Left cardiac atrium (tissue), 4 donors: ENCODE data around the gene MAPK11. TPM values are rescaled to one million over a fixed set of nuclear protein-coding genes. Genes with fewer than 3 reads are reported as not detected.

Experiments
- ATAC-seq, 2 donors: fragments of 200-7000 bp; cut with Tn5 transposase; one replicate each; pipeline ENCODE4 v1.9.1; 2020; ENCODE audit warnings: mild to moderate bottlenecking in 2 of 2, moderate library complexity in 2 of 2
- DNase-seq: peaks from one replicate; pipeline ENCODE4 v3.0.0-alpha.2; 2020
- intact Hi-C, 2 donors: fragments of 100-400 bp; cut with DNase I; formaldehyde crosslinking; loops; one replicate each; pipeline versions ENCODE4 v1.14.1 to v1.15.1; 2022 to 2023
- long read RNA-seq: library from polyadenylated mRNA; unstranded; transcript quantifications from one replicate; pipeline ENCODE4 v2.0.0, GENCODE V29; 2021
- total RNA-seq, 2 donors: library from RNA; stranded (reverse); fragmentation: NEBNext Ultra II Directional; extraction: Animal tissue kit (Norgen Biotek cat#: 25700); gene quantifications; one replicate each; pipeline ENCODE4 v1.2.1, GENCODE V29; 2021
- donor health status: DM: no; HTN: yes; CAD: no.
- donor health status: DM: no; HTN: yes; CAD: no; lungs with severe emphysema.
- donor health status: DM: yes; HTN: yes; CAD: no.
- donor health status: Dilated cardiomyopathy.

MAPK11 gene
- 10 to 100 TPM; 13.3 to 15.4 TPM for total RNA-seq
- long read RNA-seq, partial matches to known transcripts = 0 of 3 reads
- long read RNA-seq, other reads (novel, unspliced or antisense) = 3 of 3 reads

DNA sequence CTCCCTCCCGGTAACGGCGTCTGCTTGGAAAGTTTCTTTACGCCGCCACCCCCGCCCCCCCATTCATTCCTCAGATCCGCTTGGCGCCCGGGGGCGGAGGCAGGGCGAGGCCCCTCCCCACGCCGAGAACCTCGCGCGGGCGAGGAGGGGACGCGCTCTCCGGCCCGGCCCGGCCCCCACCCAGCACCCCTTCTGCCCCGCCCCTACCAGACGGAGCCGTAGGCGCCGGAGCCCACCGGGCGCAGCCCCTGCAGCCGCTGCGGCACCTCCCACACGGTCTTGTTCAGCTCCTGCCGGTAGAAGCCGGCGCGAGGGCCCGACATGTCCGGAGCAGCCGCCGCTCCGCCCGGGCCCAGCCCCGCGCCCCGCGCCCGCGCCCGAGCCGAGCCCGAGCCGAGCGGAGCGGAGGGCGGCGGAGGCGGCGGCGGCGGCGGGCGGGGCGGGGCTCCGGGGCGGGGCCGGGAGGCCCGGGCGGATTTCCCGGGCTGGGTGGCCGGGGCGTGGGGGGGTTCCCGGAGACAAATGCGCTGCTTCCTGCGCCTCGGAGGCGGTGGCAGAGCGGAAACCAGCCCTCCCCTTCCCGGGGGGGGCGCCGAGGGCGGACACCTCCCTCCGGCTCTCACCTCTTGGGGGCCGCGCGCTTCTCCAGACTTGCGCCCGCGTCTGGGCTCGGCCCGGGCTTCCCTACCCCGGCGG, at the start of gene MAPK11:
MAPK11 (minus strand) TSS at position 411 of the 696 bp plus-strand sequence; CDS start at position 323, 88 bp downstream.
- ATAC-seq (peak; percentile 32 to 41), DNase-seq (peak; percentile 79)
- intact Hi-C loops = no loop called here

DNA sequence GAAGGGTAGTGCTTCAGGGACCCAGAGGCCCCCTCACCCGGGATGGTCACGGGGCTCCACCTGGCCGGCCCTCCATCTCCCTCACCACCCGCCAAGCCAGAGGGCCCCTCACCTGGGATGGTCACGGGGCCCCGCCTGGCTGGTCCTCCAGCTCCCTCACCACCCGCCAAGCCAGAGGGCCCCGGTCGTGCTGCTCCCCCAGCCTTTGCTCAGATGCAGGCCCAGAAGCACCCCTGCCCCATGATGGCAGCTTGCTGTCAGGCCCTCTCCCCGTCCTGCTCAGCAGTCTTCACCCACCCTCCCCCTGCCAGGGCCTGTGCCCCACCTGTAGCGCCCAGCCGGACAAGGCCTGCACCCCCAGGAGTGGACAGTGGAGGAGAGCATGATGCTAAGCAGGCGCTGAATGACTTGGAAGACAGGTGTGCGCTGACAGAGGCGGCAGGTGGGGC, 49.3 kb upstream of the MAPK11 start:
- DNase-seq (no peak), ATAC-seq (no peak)
- intact Hi-C loops = no loop called here

DNA sequence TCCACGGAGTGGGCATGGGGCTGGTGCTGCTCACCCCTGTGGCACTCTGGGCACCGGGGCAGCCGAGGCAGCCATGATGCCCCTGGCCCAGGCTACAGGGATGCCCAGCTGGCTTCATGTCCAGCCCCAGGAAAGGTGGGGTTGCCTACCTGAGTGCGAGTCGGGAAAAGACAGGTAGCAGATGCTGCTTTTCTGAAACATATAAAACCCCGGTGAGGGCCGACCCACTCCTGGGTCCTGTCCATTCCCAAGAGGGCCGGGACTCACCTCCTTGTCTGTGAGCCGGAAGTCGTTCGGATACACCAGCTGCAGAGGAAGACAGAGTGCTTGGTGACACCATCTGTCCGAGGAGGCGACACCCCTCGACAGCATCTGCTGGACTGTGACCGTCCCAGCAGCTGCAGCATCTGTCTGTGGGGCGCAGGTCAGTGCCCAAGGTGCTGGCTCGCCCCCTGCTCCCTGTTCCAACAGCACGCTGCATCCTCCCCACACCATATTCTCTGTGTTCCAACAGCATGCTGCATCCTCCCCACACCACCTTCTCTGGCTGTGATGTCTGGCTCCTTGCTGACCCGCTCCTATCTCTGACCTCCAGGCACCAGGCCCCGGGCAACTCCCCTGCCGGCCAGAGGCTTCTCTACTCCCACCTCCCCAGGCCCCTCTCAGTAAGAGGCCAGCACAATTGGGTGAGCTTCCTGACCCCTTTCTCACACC, 48.7 kb upstream of the MAPK11 start:
- ATAC-seq (no peak), DNase-seq (no peak)
- intact Hi-C loops = no loop called here

DNA sequence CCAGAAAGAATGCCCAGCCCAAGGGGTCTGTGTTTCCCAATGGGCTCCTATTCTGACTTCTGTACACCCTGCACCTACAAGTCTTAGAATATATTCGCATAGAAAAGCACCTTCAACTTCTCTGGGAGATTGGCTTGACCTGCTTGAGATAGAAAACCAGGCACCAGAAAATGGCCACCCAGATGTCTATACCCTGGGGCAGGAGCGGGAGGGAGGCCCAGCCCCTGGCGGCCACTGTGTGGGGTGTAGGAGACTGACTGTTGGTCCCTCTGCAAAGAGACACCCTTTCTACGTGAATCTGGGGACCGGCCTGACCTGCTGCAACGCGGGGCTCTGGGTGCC, 48.1 kb upstream of the MAPK11 start:
- no peak for ATAC-seq
- intact Hi-C loops = no loop called here

DNA sequence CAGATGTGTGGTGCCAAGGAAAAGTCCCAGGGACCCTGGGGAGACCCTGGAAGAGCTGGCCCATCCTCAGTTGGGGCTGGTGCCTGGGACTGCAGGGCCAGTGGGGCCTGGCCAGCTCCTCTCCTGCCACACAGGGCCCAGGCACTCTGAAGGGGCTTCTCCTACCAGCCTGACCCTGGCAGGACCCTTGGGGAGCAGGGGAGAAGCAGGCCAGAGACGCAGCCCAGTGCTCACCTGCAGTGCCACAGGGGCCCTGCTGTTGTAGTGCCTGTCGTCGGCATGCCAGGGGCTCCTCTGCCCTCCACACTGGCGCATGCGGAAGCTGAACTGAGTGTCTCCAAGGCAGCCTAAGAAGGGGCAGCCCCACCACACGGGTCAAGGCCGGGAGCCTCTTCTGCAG, 47.5 kb upstream of the MAPK11 start:
- ATAC-seq (no peak), DNase-seq (no peak)
- intact Hi-C loops = no loop called here

More for the DNA sequence above, 48.1 kb upstream of the MAPK11 start:
- no peak for DNase-seq

DNA sequence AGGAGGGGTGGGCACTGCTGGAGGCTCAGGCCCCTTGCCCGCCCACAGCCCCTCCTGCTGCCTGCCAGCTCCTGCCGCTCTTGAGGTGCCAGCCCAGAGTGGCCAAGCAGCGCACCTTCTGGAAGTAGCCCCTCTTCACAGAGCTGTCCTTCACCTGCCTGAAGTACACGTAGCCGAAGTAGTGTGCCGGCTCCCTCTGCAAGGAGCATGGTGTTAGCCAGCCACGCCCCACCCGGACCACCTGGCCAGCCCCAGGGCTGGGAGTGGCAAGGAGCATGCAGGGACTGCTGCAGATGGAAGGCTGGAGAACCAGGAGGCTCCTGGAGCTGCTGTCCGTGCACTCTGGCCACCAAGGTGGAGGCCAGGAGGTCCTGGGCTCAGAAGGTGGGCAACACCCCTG, 47.0 kb upstream of the MAPK11 start:
- DNase-seq (no peak), ATAC-seq (no peak)
- intact Hi-C loops = no loop called here

DNA sequence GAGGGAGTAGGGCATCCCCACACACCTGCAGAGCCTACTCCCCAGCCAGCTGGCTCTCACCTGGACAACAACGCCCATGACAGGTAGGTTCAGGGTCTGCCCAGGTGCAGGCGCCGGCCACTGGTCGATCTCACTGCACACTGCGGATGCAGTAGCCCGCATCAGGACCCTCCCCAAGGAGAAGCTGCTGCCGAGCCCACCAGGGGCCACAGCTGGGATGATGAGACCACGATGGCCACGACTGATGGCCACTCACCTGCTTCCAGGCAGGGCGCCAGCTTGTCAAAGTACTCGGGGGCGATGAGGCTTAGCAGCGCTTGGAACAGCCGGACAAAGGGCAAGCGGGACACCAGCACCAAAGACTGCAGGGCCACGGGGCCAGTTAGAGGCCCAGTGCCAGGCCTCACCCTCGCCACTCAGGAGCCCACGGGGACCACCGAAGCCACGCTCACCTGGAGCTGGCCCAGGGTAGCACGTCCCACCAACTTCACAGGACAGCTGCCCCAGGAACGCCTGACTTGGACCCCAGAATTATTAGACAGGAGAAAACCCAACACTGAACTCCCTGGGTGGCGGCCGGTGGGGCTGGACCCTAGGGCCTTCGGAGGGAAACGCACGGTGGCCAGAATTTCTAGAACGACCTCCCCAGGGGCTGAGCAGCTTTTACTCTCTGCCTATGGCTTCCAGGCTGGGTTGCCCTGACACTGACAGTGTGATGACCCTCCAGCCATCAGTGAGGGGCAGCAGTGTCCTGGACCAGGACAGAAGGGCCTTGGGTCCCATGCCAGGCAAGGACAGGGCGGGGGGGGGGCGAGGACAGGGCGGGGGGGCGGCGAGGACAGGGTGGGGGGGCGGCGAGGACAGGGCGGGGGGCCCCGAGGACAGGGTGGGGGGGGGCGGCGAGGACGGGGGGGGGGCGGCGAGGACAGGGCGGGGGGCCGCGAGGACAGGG, 46.2 kb upstream of the MAPK11 start:
- intact Hi-C loops = no loop called here
- ATAC-seq (no peak), DNase-seq (no peak)

DNA sequence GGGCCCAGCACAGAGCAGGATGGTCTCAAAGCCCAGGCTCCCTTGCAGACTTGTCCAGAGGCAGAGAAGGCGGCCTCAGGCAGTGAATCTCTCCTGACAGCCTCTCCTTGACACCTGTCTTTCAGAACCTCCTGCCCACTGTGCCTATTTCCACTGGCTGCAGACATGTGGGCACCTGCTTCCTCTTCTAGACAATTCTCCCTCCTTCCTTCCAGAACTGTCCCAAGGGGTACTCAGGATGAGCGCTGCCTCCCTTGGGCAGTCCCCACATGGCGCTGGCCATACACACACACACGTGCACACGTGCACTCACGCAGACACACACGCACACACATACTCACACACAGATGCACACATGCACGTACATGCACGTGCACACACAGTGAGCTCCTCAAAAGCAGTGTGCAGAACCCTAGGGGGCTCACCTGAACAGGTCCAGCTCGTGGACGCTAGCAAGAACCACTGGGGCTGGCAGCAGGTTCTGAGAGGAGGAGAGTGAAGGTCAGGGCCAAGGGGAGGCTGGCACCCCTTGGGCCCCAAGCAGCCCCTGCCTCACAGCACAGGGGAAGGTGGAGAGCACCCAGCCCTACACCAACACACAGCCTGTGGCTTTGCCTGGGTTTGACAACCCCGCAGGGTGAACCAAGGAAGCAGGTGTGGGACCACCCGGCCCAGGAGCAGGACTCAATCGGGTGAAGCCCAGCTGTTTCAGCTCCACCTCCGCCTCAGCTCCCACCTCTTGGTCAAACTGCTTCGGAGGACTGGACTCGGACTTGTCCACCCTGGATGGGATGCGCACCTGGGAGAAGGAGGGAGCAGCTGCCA, 45.3 kb upstream of the MAPK11 start:
- no peak for DNase-seq
- ATAC-seq = no peak
- intact Hi-C loops = no loop called here

DNA sequence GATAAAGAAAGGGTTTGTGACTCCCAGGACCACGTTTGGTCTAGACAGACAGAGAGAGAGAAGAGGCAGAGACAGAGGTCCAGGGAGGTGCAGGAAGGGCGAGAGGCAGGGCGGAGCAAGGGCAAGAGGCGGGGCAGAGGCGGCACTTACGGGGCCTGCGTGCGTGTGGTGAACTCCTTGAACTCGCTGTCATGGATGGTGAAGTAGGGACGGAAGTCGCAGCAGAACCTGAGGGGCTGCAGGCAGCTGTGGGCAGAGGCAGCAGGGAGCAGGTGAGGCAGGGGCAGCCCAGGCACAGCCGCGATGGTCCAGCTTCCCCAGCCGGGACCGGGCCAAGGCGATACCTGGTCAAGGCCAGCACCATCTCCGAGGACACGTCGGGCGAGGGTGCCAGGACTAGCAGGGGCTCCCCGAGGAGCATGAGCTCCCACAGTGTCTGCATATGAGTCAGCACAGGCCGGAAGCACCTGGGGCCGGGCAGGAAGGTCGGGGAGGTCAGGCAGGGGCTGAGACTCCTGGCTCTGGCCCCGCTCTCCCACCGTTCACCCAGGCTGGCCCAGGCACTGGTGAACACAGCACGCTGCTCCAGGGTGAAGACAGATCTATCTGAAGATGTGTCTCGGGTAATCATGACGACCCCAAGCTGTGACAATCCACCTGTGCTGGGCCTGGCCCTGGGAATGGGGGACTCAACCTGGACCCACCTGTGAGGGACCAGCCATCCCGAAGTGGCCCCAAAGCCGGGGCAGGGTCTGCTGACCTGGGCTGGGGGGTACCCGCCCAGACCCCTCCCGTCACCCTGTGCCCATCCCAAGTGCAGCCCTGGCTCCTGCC, 44.5 kb upstream of the MAPK11 start:
- intact Hi-C loops = no loop called here
- DNase-seq (peak; percentile 54), ATAC-seq (peak; percentile 43 to 56)

DNA sequence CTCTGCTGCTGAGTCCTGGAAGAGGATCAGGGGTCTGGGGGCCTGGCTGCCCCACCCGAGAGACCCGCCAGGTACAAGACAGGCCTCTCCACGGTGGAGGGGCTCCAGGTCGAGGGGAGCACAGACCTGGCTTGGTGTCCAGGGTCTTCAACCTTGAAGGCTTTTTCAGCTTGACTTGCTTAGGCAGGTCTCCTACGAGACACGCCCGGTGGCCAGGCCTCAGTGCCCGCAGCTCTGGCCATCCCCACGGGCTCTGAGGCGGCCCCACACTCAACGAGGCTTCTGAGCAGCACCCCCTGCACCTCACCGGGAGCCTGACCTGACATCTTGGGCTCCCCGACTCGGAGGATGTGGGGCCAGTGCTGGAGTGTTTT, 43.9 kb upstream of the MAPK11 start:
- ATAC-seq = no peak
- intact Hi-C loops = no loop called here
- no peak for DNase-seq

DNA sequence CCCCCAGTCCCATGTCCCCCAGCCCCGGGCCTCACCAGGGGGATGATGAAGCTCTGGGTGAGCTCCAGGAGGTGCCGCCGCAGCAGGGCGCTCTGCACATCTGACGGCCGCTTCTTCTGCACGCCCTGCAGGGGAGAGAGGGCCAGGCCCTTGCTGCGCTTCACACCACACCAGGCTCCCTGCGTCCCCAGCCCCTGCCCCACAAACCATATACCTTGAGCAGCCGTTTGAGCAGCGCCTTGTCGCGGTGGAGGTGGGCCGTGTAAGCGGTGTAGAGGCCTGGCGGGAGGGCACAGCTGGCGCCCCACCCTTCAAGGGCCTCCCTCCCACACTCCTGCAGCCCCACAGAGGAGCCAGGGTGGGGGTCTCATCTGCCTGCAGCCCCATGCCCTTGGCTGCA, 43.4 kb upstream of the MAPK11 start:
- DNase-seq (peak; percentile 20), ATAC-seq (no peak)
- intact Hi-C loops = no loop called here

DNA sequence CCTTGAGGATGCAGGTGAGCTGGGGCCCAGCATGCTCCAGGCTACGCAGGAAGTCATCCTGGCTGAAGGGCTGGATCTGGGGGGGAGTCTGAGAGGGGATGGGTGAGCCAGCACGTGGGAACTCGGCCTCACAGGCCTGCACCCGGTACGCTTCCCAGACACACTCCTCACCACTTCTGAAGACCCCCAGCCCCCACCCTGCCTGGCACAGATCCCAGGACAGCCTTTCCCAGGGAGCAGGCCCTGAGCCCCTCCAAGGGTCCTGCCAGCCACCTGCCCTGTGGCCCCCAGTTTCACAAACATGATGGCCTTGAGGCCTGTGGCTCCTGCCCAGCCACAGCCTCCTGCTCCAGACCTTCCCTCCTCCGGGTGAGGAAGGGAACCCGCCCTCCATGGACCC, 42.8 kb upstream of the MAPK11 start:
- ATAC-seq (no peak), DNase-seq (no peak)
- intact Hi-C loops = no loop called here

DNA sequence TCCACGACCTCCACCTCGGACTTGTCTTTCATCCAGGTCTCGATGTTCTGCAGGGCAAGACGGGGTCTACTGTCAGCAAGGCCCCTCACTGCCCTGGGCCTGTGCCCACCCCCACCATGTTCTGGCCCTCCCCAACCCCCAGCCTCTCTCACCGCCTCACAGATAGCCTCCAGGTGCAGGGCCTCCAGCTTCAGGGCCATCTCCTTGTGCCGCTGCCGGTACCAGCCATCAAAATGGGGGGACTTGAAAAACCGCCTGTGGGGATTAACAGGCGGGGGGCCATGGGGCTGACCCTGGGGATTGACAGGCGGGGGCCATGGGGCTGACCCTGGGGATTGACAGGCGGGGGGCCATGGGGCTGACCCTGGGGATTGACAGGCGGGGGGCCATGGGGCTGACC, 42.2 kb upstream of the MAPK11 start:
- intact Hi-C loops = no loop called here
- DNase-seq (no peak), ATAC-seq (no peak)

DNA sequence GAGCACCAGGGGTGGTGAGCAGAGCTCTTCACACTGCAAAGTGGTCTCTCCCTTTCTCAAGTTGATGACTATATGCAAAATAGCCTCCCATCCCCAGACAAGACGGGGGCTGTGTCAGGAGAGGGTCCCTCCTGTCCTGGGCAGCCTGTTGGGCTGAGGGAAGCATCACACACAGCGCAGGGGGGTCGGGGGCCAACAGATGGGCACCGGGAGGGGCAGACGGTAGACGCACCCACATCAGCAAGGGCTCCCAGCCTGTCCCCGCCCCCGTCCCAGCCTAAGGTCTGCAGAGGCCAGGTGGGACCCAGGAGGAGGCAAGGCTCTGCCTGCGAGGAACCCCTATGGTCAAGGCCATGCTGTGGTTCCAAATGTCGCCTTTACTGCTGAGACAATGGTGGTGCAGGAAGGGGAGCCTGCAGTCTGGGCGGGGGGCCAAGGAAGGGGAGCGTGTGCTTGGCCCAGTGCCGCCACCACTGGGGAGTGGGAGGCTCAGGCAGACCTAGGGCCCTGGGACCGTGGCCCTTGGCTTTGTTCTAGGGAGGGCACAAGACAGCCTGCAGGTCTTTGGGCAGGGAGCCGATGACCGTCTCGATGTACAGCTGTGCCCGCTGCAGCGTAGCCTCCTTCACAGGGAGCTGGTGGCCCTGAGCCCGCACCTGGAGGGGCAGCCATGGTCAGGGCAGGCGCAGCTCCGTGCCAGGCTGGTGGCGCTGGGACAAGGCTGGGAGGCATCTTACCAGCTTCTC, 41.6 kb upstream of the MAPK11 start:
- intact Hi-C loops = no loop called here
- DNase-seq (no peak), ATAC-seq (no peak)

DNA sequence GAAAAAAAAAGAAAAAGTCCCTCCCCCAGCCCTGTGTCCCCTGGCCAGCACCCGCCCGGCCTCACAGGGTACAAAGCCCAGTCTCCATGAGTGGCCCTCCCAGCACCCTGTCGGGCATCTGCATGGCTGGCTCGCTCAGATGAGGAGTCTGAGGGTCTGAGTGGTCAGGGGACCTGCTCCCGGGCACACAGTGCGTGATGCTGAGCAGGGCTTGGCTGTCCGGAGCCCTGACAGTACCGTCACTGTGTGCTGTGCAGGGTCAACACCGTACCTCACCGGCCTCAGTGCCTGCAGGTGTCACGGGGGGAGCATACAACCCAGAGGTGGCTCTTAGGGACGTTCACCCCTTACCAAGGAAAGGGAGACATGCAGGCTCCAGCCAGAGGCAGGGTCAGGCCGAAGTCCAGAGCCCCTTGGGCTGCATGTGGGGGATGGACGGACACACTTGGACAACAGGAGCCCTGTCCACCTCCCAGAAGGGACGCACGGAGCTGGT, 40.8 kb upstream of the MAPK11 start:
- ATAC-seq = no peak
- DNase-seq = no peak
- intact Hi-C loops = no loop called here

DNA sequence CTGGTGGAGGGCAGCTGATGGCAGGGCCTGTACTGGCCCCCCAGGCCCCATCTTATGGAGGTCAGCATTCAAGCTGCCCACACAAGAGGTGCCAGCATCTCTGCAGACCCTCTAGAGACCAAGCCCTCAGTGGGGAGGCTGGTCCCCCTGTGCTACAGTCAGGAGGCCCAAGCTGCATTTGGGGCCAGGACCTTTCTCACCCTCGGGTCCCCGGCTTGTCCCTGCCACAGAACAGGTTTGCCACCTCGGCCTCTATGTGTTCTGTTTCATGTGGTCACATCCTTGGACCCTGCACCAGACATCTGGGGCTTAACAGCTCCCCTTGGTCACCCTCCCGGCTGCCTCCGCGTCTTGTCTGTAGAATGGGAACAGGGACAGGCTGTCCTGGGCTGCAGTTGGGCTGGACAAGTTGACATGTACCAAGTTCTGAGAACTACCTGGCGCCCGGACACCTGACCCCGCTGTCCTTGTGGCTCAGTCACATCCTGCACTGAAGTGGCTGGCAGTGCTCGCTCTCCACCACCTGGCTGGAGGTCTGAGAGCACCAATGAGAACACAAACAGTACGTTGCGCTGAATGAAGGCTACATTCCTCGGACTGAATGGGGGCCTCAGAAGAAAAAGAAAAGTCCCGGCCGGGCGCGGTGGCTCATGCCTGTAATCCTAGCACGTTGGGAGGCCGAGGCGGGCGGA, 40.0 kb upstream of the MAPK11 start:
- no peak for DNase-seq
- no peak for ATAC-seq
- intact Hi-C loops = no loop called here

DNA sequence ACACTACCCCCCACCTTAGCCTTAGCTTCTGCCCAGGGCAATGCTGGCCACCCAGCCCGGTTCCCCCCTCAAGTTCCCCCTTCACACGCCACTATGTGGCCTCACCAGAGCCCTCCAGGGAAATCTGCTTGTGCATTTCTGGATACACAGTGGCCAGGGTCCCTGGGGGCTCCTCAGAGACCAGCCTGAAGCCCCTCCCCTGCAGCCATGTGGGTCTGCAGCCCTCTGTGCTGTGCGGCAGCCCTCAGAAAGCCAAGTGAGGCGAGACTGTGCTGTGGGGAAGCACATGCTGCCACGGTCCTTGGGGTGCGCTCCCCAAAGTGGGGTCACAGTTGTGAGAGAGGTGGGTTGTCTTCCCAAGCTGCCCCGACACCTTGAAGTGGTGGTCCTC, 39.4 kb upstream of the MAPK11 start:
- no peak for ATAC-seq
- no peak for DNase-seq
- intact Hi-C loops = no loop called here
